ENCODE measurements around the gene STAT1.

The STAT1 gene

DNA sequence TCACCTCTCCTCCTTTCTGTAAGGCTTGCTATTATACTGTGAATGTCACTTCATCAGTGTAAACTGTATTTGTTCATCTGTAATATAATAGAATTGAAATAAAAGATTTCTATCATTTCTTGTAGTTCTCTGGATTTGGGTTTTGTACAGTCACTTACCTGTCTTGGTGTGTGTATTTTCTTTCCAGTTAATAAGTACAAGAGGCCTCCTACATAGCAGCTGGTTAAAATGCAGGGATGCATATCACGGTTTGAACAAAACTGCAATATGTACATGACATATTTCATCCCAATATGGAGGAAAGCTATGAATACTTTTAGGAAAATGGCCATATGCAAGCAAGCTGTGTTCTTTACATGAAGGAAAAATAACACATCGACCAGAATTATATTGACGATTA lies 5.4 kb upstream of the STAT1 start:
- Histone ChIP-seq H3K36me3 (no peaks in the 10 kb centered on the region), H3K27me3 (no peaks in the 10 kb centered on the region), H3K4me2 (peak overlapping the region; percentile 92), H3K4me1 (peaks cover 33% of the 10 kb centered on the region), H3K9me3 (no peaks in the 10 kb centered on the region), H4K20me1 (no peaks in the 10 kb centered on the region), H3K4me3 (no peak overlapping the region; the same call in 1 of the 2 replicates), H3K27ac (no peak overlapping the region), H3K9ac (no peak overlapping the region)
- no peak for TF ChIP-seq Cebpa-rat (IDR thresholded peaks at IDR 0.05)

DNA sequence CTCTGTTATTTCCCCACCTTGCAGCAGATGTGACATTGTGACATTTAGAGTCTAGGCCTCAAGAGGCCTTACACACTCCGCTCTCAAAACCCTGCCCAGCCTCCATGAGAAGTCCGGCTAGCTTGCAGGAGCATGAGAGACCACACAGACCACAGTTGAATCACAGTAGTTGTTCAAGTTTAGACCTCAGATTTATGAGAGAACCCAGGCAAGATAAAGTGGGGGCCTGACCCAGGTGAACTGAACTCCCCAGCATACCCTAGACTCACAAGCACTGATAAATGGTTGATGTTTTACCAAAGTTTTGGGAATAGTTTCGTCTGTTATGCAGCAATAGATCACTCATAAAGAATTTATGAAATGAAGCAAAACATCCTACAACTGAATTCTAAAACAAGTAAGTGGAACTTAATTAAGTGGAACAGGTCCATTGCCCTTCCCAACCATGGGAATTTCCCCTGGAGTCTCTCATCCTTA lies 4.7 kb upstream of the STAT1 start:
- Histone ChIP-seq H3K27me3 (no peaks in the 10 kb centered on the region), H3K4me3 (no peak overlapping the region), H3K27ac (no peak overlapping the region), H3K4me1 (peaks cover 35% of the 10 kb centered on the region), H3K4me2 (no peak overlapping the region), H4K20me1 (no peaks in the 10 kb centered on the region), H3K36me3 (no peaks in the 10 kb centered on the region), H3K9me3 (no peaks in the 10 kb centered on the region), H3K9ac (no peak overlapping the region)
- TF ChIP-seq Cebpa-rat (IDR thresholded peaks at IDR 0.05) = no peak

DNA sequence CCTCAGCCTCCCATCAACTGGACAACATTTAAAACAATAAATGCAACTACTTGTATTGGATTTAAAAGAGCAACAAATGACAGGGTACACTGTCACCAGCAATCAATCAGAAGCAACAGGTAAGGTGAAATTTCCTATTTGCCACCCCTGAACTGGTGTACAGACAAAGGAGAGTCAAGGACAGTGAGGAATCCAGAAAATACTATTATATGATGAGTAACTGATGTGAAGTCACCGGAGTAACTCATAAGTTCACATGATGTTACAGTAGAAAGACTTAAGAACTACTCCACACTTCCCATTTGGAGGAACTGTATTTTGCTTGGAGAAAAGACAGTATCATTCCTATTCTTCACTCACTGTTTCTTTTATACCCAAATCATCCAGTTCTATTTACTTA lies 4.1 kb upstream of the STAT1 start:
- Histone ChIP-seq H3K4me3 (no peak overlapping the region), H3K27me3 (no peaks in the 10 kb centered on the region), H3K9ac (no peak overlapping the region), H3K4me1 (peaks cover 34% of the 10 kb centered on the region), H3K36me3 (no peaks in the 10 kb centered on the region), H3K27ac (no peak overlapping the region), H3K9me3 (no peaks in the 10 kb centered on the region), H3K4me2 (no peak overlapping the region), H4K20me1 (no peaks in the 10 kb centered on the region)
- no peak for TF ChIP-seq Cebpa-rat (IDR thresholded peaks at IDR 0.05)

DNA sequence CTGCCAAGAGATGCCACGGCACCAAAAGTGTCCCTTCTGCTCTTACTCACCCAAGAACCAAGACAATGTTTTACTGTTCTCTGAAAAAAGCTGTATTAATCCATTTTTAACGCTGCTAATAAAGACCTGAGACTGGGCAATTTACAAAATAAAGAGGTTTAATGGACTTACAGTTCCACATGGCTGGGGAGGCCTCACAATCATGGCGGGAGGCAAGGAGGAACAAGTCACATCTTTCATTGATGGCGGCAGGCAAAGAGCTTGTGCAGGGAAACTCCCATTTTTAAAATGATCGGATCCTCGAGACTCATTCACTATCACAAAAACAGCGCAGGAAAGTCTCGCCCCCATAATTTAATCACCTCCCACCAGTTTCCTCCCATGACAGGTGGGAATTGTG lies 1.9 kb upstream of the STAT1 start:
- Histone ChIP-seq H3K27ac (no peak overlapping the region), H3K9me3 (no peaks in the 10 kb centered on the region), H3K36me3 (peaks cover 9% of the 10 kb centered on the region), H4K20me1 (0 out of 2 replicates have a peak, but pooled peaks cover 7% of the 10 kb centered on the region), H3K4me2 (no peak overlapping the region), H3K4me1 (peaks cover 30% of the 10 kb centered on the region), H3K27me3 (no peaks in the 10 kb centered on the region), H3K4me3 (no peak overlapping the region), H3K9ac (no peak overlapping the region)
- TF ChIP-seq Cebpa-rat (IDR thresholded peaks at IDR 0.05) = no peak

DNA sequence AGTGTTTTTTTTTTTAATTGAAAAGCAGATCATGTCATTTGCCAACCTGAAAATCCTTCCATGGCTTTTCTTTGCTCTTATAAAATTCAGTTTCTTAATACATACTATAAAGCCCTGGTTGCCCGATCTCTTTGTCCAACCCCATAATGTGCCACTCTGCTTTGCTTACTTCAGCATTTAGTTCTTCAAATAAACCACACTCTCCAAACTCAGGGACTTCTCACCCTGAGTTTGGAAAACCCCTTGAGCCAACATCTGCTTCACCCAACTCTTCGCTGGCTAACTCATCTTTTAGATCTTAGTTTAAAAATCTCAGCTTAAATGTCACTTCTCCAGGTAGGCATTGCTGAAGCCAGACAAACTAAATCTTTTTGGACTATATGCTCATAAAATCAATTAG lies 1.3 kb upstream of the STAT1 start:
- H3K4me2 ChIP-seq = no peak overlapping the region
- H3K27me3 ChIP-seq = no peaks in the 10 kb centered on the region
- H3K36me3 ChIP-seq = peaks cover 9% of the 10 kb centered on the region
- 0 out of 2 replicates have a peak, but pooled peaks cover 7% of the 10 kb centered on the region for H4K20me1 ChIP-seq
- no peak overlapping the region for H3K27ac ChIP-seq
- no peaks in the 10 kb centered on the region for H3K9me3 ChIP-seq
- H3K9ac ChIP-seq = no peak overlapping the region
- TF ChIP-seq Cebpa-rat (IDR thresholded peaks at IDR 0.05) = no peak
- H3K4me3 ChIP-seq = no peak overlapping the region
- peaks cover 28% of the 10 kb centered on the region for H3K4me1 ChIP-seq

DNA sequence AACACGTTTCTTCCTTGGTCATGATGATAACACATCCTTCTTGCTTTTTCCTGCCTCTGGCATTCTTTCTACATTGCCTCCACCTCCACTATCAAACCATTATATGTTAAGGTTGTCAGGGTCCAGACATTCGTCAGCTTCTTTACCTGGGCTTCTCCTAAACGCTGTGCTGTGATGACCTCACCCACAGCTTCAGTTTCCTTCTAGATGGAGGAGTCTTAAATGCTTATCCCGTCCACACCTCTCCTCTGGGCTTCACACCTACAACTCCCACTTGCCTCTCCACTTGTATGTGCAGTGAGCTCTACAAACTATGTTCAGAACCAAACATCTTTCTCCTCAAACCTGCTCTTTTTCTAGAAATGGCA lies 666 bp upstream of the STAT1 start:
- Histone ChIP-seq H3K4me1 (peaks cover 25% of the 10 kb centered on the region), H3K4me2 (peak overlapping the region; percentile 85), H3K9ac (peak overlapping the region; percentile 90), H3K9me3 (no peaks in the 10 kb centered on the region), H3K27ac (peak overlapping the region; percentile 87), H3K4me3 (peak overlapping the region; percentile 95), H4K20me1 (0 out of 2 replicates have a peak, but pooled peaks cover 7% of the 10 kb centered on the region), H3K36me3 (peaks cover 15% of the 10 kb centered on the region), H3K27me3 (no peaks in the 10 kb centered on the region)
- TF ChIP-seq Cebpa-rat (IDR thresholded peaks at IDR 0.05) = no peak

DNA sequence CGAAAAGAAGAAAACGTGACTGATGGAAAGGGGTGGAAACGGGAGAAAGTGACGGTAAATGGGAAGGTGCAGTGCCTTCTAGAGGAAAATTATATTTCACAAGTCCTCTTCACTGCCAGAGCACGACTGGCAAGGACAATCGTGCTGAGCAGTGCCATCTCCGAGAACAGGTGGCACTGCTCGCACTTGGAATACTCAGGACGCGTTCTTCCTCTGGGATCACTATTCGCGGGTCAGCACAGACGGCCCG lies 364 bp downstream of the STAT1 start:
- no peak for TF ChIP-seq Cebpa-rat (IDR thresholded peaks at IDR 0.05)
- Histone ChIP-seq H3K27ac (peak overlapping the region; percentile 87), H3K9me3 (no peaks in the 10 kb centered on the region)

DNA sequence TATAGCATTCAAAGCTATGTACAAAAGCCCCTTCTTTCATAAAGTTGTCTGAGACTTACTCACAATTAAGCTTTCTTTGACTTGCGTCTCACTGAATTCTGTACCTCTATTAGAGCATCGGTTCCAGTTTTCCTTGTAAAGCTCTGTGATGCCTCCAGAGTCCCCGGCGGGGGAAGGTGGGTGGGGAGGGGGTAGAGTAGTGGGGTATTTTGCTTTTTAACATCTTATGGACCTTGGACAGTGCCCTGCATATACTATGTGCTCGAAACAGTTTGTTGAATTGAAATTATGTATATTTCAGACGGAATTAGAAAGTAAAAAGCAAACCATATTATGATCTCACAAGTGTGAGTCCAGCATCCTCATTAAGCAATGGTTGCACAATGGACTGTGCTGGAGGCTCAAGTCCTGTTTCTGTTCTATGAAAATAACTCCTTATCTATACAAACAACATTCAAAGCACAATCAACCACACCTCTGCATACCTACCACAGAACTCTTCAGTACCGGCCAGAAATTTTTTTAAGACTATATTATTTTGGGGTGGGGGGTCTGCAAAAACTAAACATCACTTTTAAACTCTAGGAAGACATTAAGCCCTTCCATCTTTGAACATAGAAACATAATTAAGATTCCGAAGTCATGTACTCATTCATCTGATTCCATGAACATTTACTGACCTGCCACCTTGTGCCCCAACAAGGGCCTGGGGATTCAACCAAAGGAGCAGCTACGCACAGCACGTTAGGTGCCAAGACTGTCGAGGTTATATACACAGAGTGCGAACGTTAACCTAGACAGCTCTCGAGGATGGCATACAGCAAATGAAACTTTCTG lies 908 bp downstream of the STAT1 start:
- H3K4me3 ChIP-seq = peak overlapping the region; percentile 95
- H3K4me1 ChIP-seq = peaks cover 22% of the 10 kb centered on the region
- 0 out of 2 replicates have a peak, but pooled peaks cover 7% of the 10 kb centered on the region for H4K20me1 ChIP-seq
- TF ChIP-seq Cebpa-rat (IDR thresholded peaks at IDR 0.05) = no peak
- peak overlapping the region; percentile 90 for H3K9ac ChIP-seq
- no peaks in the 10 kb centered on the region for H3K9me3 ChIP-seq
- no peaks in the 10 kb centered on the region for H3K27me3 ChIP-seq
- H3K27ac ChIP-seq = peak overlapping the region; percentile 87; the same call in 1 of the 2 replicates
- peak overlapping the region; percentile 92 for H3K4me2 ChIP-seq
- H3K36me3 ChIP-seq = peaks cover 22% of the 10 kb centered on the region

More for the DNA sequence above, 364 bp downstream of the STAT1 start:
- peak overlapping the region; percentile 90 for H3K9ac ChIP-seq
- H3K27me3 ChIP-seq = no peaks in the 10 kb centered on the region
- H3K36me3 ChIP-seq = peaks cover 17% of the 10 kb centered on the region
- peaks cover 22% of the 10 kb centered on the region for H3K4me1 ChIP-seq
- peak overlapping the region; percentile 95 for H3K4me3 ChIP-seq
- peak overlapping the region; percentile 92 for H3K4me2 ChIP-seq
- 0 out of 2 replicates have a peak, but pooled peaks cover 7% of the 10 kb centered on the region for H4K20me1 ChIP-seq

DNA sequence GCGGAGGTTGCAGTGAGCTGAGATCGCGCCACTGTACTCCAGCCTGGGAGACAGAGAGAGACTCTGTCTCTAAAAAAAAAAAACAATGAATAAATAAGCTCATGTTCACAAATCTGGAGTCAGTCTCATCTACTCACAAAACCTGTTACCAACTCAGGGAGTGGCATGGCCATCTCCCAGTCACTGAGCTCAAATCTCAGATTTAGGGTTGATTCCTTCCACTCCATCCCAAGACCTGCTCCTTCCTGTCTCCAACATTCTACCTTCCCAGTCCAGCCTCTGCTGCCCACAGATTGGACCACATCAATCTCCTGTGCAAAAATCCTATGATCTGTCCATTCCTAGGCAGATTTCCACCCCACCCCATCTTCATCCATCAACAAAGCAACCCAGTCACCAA lies 1.6 kb downstream of the STAT1 start:
- Histone ChIP-seq H3K4me1 (peaks cover 22% of the 10 kb centered on the region), H3K4me3 (no peak overlapping the region), H3K27ac (no peak overlapping the region), H3K36me3 (peaks cover 28% of the 10 kb centered on the region), H3K4me2 (peak overlapping the region; percentile 92), H3K9ac (no peak overlapping the region), H4K20me1 (0 out of 2 replicates have a peak, but pooled peaks cover 7% of the 10 kb centered on the region), H3K9me3 (no peaks in the 10 kb centered on the region), H3K27me3 (no peaks in the 10 kb centered on the region)
- TF ChIP-seq Cebpa-rat (IDR thresholded peaks at IDR 0.05) = no peak

Data from BLaER1 (cell line).